Stimulated activated naive B cell treated with anti-CD40 and anti-IgM and Interleukin-4, amounts not matched to agents 10 μg/mL and 1 μg/mL and 100 μg/mL, for 72 hours (primary cell): ENCODE measurements around the gene FHOD3.

ENCODE experiments used
- ATAC-seq, 2 donors: fragments of 150-1000 bp; cut with Tn5 transposase; replicated peaks; 2 replicates each; pipeline ENCODE4 v1.10.0; 2021; ENCODE audit warnings: moderate library complexity in 1 of 2
- DNase-seq: peaks from one replicate; pipeline ENCODE4 v3.0.0; 2021
- H3K27ac Mint-ChIP-seq: one replicate; pipeline ENCODE4 v1.8.0; 2022; ENCODE audit warnings: mild to moderate bottlenecking, mixed read lengths
- H3K27me3 Mint-ChIP-seq, 2 donors: one replicate each; pipeline ENCODE4 v1.8.0; 2022; ENCODE audit warnings: mixed read lengths in 2 of 2
- H3K36me3 Mint-ChIP-seq, 2 donors: one replicate each; pipeline ENCODE4 v1.8.0; 2022; ENCODE audit warnings: mixed read lengths in 2 of 2, mild to moderate bottlenecking in 1 of 2
- H3K4me1 Mint-ChIP-seq, 2 donors: one replicate each; pipeline ENCODE4 v1.8.0; 2022; ENCODE audit warnings: mixed read lengths in 2 of 2, mild to moderate bottlenecking in 1 of 2
- H3K4me3 Mint-ChIP-seq, 2 donors: one replicate each; pipeline ENCODE4 v1.8.0; 2022; ENCODE audit warnings: mild to moderate bottlenecking in 2 of 2, mixed read lengths in 2 of 2, moderate library complexity in 1 of 2
- H3K9me3 Mint-ChIP-seq, 2 donors: one replicate each; pipeline ENCODE4 v1.8.0; 2022; ENCODE audit warnings: mixed read lengths in 2 of 2, mild to moderate bottlenecking in 1 of 2

FHOD3 gene

GRCh38 chr18:36397033-36397432 lies 99.5 kb downstream of the FHOD3 start:
- no peak overlapping the region for H3K27ac Mint-ChIP-seq
- no peak for ATAC-seq
- H3K36me3 Mint-ChIP-seq, result no peaks in the 10 kb centered on the region
- peaks cover 8 to 12% of the 10 kb centered on the region in 2 donors for H3K9me3 Mint-ChIP-seq
- no peak overlapping the region for H3K4me3 Mint-ChIP-seq
- no peak for DNase-seq
- peaks cover 0 to 10% of the 10 kb centered on the region in 2 donors for H3K27me3 Mint-ChIP-seq
- no peaks in the 10 kb centered on the region for H3K4me1 Mint-ChIP-seq

- Mint-ChIP-seq H3K4me3 (no peak overlapping the region), H3K36me3 (no peaks in the 10 kb centered on the region), H3K27ac (no peak overlapping the region), H3K9me3 (peaks cover 8 to 12% of the 10 kb centered on the region in 2 donors), H3K4me1 (no peaks in the 10 kb centered on the region), H3K27me3 (peaks cover 0 to 10% of the 10 kb centered on the region in 2 donors)
- DNase-seq (no peak), ATAC-seq (no peak)
These were observed 100.9 kb downstream of the FHOD3 start for GRCh38 chr18:36398419-36398818.

DNA sequence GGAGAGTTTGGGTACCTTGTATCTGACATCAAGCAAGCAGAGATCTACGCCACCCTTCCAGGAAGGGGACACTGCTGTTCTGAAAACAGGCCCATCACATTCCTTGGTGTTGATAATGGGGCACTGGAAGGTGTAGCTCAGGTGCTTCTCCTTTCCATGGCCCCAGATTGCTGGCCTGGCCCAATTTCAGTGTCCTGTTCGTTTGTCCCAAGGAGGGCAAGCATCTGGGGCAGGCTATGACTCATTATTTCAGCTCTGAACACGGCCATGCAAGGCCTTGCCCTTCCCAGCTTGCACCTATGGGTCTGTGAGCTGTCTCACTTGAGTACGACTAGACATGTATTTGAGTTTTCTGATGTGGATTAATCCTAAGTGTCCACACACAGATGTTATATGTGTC lies 101.5 kb downstream of the FHOD3 start:
- peaks cover 0 to 10% of the 10 kb centered on the region in 2 donors for H3K27me3 Mint-ChIP-seq
- DNase-seq (no peak), ATAC-seq (no peak)
- no peaks in the 10 kb centered on the region for H3K36me3 Mint-ChIP-seq
- no peak overlapping the region for H3K4me3 Mint-ChIP-seq
- no peak overlapping the region for H3K27ac Mint-ChIP-seq
- no peaks in the 10 kb centered on the region for H3K4me1 Mint-ChIP-seq
- H3K9me3 Mint-ChIP-seq, result peaks cover 5 to 7% of the 10 kb centered on the region in 2 donors

DNA sequence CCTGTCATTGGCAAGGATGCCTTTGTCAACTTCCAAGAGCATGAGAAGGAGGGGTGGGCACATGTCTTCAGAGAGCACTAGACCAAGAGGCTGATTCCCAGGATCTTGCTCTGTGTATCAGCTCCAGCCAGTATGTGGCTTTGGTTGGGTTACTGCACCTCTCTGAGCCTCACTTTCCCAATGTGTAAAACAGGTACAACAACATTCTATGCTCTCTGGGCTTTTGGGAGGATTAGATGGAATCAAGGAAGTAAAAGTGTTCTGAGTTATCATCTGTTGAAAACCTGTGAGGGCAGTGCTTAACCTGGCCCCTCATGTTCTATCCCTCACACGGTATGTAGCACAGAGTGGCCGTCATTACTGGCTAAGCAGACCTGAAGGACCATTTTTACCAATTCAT lies 103.9 kb downstream of the FHOD3 start:
- H3K27me3 Mint-ChIP-seq, result peaks cover 0 to 10% of the 10 kb centered on the region in 2 donors
- no peak for DNase-seq
- H3K9me3 Mint-ChIP-seq, result peaks cover 0 to 3% of the 10 kb centered on the region in 2 donors
- H3K36me3 Mint-ChIP-seq, result no peaks in the 10 kb centered on the region
- no peak overlapping the region for H3K4me3 Mint-ChIP-seq
- H3K4me1 Mint-ChIP-seq, result no peaks in the 10 kb centered on the region
- ATAC-seq, result no peak
- H3K27ac Mint-ChIP-seq, result no peak overlapping the region

- no peaks in the 10 kb centered on the region for H3K4me1 Mint-ChIP-seq
- H3K9me3 Mint-ChIP-seq, result peaks cover 0 to 3% of the 10 kb centered on the region in 2 donors
- H3K27me3 Mint-ChIP-seq, result peaks cover 0 to 10% of the 10 kb centered on the region in 2 donors
- H3K36me3 Mint-ChIP-seq, result no peaks in the 10 kb centered on the region
- ATAC-seq (no peak), DNase-seq (no peak)
- H3K27ac Mint-ChIP-seq, result no peak overlapping the region
- H3K4me3 Mint-ChIP-seq, result no peak overlapping the region
These were observed 105.4 kb downstream of the FHOD3 start for GRCh38 chr18:36402765-36403396.

GRCh38 chr18:36403896-36404820 lies 106.6 kb downstream of the FHOD3 start:
- no peaks in the 10 kb centered on the region for H3K36me3 Mint-ChIP-seq
- peaks cover 0 to 16% of the 10 kb centered on the region in 2 donors for H3K27me3 Mint-ChIP-seq
- H3K27ac Mint-ChIP-seq, result no peak overlapping the region
- peaks cover 0 to 3% of the 10 kb centered on the region in 2 donors for H3K9me3 Mint-ChIP-seq
- ATAC-seq, result no peak
- H3K4me1 Mint-ChIP-seq, result no peaks in the 10 kb centered on the region
- no peak for DNase-seq
- no peak overlapping the region for H3K4me3 Mint-ChIP-seq

- Mint-ChIP-seq H3K4me3 (no peak overlapping the region), H3K36me3 (no peaks in the 10 kb centered on the region), H3K9me3 (peaks cover 0 to under 1% of the 10 kb centered on the region in 2 donors), H3K27ac (no peak overlapping the region), H3K27me3 (peaks cover 0 to 14% of the 10 kb centered on the region in 2 donors), H3K4me1 (no peaks in the 10 kb centered on the region)
- ATAC-seq (no peak), DNase-seq (no peak)
These were observed 108.1 kb downstream of the FHOD3 start for GRCh38 chr18:36405611-36406010.

DNA sequence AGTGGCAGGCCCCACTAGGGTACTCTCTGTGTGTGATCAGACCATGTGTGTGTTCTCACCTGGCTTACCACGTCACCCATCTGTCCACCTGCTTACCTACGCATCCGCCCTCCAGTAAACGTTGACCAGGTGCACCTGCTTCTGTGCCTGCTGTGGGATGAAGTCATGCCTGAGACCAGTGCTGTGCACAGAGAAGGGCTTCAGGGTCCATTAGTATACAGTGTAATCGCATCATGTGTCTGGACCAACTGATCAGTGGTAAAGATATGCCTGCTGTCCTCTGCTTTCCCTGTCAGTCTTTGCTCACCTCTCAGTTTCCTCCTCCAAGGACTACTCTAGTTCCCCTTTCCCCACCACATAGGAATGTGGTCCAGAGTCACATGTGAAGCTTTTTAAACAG lies 109.3 kb downstream of the FHOD3 start:
- Mint-ChIP-seq H3K27ac (no peak overlapping the region), H3K4me1 (no peaks in the 10 kb centered on the region), H3K9me3 (no peaks in the 10 kb centered on the region), H3K4me3 (no peak overlapping the region), H3K36me3 (no peaks in the 10 kb centered on the region), H3K27me3 (peaks cover 0 to 11% of the 10 kb centered on the region in 2 donors)
- no peak for DNase-seq
- no peak for ATAC-seq

DNA sequence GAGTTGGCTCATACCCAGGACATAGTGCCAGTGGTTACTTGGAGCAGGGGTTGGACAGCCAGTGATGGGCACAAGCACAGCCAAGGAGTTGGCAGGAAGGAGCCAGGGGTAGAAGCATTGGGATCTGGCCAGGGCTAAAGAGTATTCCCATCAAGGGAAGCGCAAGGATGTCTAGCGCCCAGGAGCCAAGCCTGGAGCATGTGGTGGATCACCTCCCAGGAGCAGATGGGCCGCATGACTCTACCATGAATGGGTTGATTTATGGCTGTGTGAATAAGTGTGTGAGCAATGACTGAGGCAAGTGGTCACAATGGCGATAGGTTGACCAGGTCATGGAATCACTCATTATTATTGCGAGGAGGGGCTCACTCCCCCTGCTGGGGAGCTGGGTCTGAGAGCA lies 111.1 kb downstream of the FHOD3 start:
- ATAC-seq (no peak), DNase-seq (no peak)
- H3K4me3 Mint-ChIP-seq, result no peak overlapping the region
- H3K27ac Mint-ChIP-seq, result no peak overlapping the region
- H3K36me3 Mint-ChIP-seq, result no peaks in the 10 kb centered on the region
- H3K4me1 Mint-ChIP-seq, result no peaks in the 10 kb centered on the region
- no peaks in the 10 kb centered on the region for H3K9me3 Mint-ChIP-seq
- peaks cover 0 to 11% of the 10 kb centered on the region in 2 donors for H3K27me3 Mint-ChIP-seq

DNA sequence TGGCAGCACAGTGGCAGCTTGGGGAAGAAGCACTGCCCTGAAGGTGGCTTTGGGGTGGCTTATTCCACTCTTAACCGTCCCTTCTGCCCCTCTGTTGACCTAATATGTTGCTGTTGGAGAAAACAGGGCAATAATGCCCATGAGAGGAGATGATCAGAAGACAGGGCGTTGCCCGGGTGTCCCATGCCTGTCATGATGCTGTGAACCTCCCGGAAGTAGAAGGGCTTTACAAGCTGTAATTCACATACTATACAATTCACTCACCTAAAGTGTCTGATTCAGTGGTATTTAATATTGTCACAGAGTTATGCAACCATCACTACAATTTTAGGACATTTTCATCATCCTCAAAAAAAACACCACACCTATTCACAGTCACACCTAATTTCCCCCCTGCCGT lies 112.3 kb downstream of the FHOD3 start:
- H3K4me3 Mint-ChIP-seq, result no peak overlapping the region
- H3K4me1 Mint-ChIP-seq, result no peaks in the 10 kb centered on the region
- ATAC-seq (no peak), DNase-seq (no peak)
- peaks cover 6 to 11% of the 10 kb centered on the region in 2 donors for H3K27me3 Mint-ChIP-seq
- H3K9me3 Mint-ChIP-seq, result no peaks in the 10 kb centered on the region
- H3K36me3 Mint-ChIP-seq, result no peaks in the 10 kb centered on the region
- no peak overlapping the region for H3K27ac Mint-ChIP-seq

DNA sequence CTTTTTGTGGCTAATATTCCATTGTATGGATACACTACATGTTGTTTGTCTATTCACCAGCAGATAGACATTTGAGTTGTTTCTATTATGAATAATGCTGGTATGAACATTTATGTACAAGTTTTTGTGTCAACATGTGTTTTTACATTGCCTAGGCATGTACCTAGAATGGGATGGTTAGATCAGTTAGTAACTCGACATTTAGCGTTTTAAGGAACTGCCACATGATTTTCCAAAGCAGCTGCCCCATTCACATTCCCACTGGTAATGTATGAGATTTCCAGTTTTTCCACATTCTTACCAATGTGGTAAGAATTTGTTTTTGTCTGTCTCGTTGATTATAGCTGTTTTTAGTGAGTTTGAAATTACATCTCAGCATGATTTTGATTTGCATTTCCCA lies 112.8 kb downstream of the FHOD3 start:
- ATAC-seq (no peak), DNase-seq (no peak)
- H3K27ac Mint-ChIP-seq, result no peak overlapping the region
- no peaks in the 10 kb centered on the region for H3K9me3 Mint-ChIP-seq
- no peaks in the 10 kb centered on the region for H3K4me1 Mint-ChIP-seq
- H3K27me3 Mint-ChIP-seq, result peaks cover 7 to 11% of the 10 kb centered on the region in 2 donors
- H3K4me3 Mint-ChIP-seq, result no peak overlapping the region
- no peaks in the 10 kb centered on the region for H3K36me3 Mint-ChIP-seq

DNA sequence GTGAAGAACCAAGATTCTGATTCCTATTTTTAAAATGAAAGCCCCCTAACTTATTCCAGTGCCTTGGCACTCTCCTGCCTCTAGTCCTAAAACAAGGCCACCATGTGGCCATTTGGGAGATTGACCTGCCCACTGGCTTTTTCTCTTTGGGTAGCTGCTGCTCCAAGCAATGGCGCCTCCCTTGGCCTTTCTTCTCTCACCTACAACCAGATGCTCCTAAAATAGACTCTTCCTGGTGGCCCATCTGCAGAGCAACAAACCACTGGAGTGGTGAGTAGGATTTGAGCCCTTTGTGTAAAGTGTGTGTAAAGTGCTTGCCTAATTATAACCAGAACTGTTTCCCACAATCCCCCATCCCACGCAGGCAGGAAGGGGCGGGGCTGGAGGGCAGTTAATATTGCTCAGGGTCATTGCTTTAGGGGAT lies 114.2 kb downstream of the FHOD3 start:
- ATAC-seq (peak in 1 of 2 donors; percentile 31), DNase-seq (no peak)
- no peaks in the 10 kb centered on the region for H3K9me3 Mint-ChIP-seq
- no peaks in the 10 kb centered on the region for H3K36me3 Mint-ChIP-seq
- H3K27me3 Mint-ChIP-seq, result peaks cover 11 to 12% of the 10 kb centered on the region in 2 donors
- H3K4me1 Mint-ChIP-seq, result no peaks in the 10 kb centered on the region
- no peak overlapping the region for H3K27ac Mint-ChIP-seq
- H3K4me3 Mint-ChIP-seq, result no peak overlapping the region

DNA sequence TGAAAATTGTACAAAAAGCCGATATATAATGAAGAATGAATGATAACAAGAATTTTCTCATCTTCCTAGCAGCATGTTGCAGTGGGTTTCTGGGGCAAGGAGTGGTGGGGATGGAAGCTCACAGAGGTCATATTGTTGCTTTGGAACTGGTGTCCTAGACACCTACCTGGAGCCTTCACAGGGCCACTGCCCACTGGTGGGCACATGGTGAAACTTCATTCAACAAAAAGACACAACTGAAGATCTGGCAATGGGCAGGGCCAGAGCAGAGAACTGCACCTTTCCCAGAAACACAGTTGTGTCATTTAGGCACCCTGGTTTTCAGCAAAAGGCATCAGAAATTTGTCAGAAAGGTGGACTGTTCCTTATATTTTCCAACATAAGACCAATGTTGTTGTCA lies 115.3 kb downstream of the FHOD3 start:
- H3K27me3 Mint-ChIP-seq, result peaks cover 11 to 16% of the 10 kb centered on the region in 2 donors
- H3K4me3 Mint-ChIP-seq, result no peak overlapping the region
- H3K36me3 Mint-ChIP-seq, result no peaks in the 10 kb centered on the region
- DNase-seq, result no peak
- H3K27ac Mint-ChIP-seq, result no peak overlapping the region
- ATAC-seq, result peak in 1 of 2 donors; percentile 42
- no peaks in the 10 kb centered on the region for H3K9me3 Mint-ChIP-seq
- H3K4me1 Mint-ChIP-seq, result no peaks in the 10 kb centered on the region

GRCh38 chr18:36415171-36415570 lies 117.7 kb downstream of the FHOD3 start:
- DNase-seq, result no peak
- Mint-ChIP-seq H3K4me1 (no peaks in the 10 kb centered on the region), H3K36me3 (no peaks in the 10 kb centered on the region), H3K9me3 (no peaks in the 10 kb centered on the region), H3K27ac (no peak overlapping the region), H3K4me3 (no peak overlapping the region), H3K27me3 (peaks cover 0 to 16% of the 10 kb centered on the region in 2 donors)
- no peak for ATAC-seq

DNA sequence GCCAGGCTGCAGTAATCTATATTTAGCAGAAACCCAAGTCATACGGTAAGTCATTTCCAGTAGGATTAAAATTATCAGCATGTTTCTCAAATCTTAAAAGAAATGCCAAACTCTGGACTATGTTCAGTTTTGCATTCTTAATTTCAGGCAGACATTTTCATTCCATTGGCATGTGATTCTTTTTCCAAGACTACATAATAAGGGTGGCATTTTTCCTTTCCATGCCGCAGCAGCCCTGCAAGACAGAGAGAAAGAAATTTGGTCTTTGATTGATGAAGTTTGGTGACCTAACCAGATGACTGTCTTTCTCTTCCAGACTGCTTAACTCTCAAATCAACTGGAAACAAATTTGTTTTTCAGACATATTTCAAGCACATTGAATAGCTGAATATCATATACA lies 118.1 kb downstream of the FHOD3 start:
- H3K9me3 Mint-ChIP-seq, result no peaks in the 10 kb centered on the region
- no peak for ATAC-seq
- no peaks in the 10 kb centered on the region for H3K36me3 Mint-ChIP-seq
- no peak overlapping the region for H3K4me3 Mint-ChIP-seq
- DNase-seq, result no peak
- no peaks in the 10 kb centered on the region for H3K4me1 Mint-ChIP-seq
- no peak overlapping the region for H3K27ac Mint-ChIP-seq
- peaks cover 0 to 16% of the 10 kb centered on the region in 2 donors for H3K27me3 Mint-ChIP-seq
